ENCODE measurements around the gene CSMD2. TPM values are rescaled to one million over a fixed set of nuclear protein-coding genes. Genes with fewer than 3 reads are reported as not detected.

The CSMD2 gene
- total RNA-seq, 1 experiment from 2014 or later, result not detected

DNA sequence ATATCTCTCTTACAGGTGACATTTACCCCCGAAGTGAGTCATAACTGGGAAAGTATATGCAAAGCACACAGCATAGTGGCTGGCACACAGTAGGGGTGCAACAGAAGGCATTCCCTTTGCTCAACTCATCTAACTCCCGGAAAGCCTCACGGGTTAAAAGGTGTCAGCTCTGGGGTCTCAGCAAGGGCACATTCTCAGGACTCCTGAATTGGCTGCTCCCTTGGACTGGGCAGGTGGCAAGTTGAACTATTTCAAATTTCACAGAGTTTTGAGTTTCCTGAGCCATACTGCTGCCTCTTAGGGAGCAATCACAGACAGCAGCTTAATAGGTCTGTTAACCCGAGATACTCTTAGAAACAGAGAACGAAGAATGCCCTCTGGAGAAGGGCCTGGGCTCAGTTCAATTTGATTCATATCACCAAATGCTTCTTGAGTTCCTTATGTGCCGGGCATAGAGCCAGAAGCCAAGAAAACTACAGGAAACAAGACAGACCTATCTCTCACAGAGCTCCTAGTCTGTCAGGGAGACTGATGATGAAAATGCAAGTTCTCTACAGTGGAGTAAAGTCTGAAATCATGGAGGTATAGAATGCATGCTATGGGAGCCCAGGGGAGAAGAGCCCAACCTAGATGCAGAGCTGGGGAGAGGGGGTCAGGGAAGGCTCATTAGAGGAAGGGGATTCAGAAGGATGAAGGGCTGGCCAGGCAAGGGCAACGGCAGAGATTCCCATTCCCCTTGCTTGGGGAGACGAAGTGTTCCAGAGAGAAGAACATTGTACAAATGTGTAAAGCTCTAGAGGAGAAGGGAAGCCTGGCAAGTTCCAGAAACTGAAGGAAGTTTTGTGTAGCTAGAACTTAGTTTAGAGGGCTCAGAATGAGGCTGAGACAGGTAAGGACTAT lies 445.0 kb downstream of the CSMD2 start:
- DNase-seq, result no peak
- H3F3A ChIP-seq (ENCODE audit: insufficient read depth, low read depth), result no peaks in the 10 kb centered on the region
- no peak overlapping the region for H3K4me2 ChIP-seq
- H3K27ac ChIP-seq, result no peak overlapping the region
- H3K4me3 ChIP-seq, result no peak overlapping the region
- no peaks in the 10 kb centered on the region for H3K4me1 ChIP-seq (replicated peaks; ENCODE audit: insufficient read depth)
- BruUV-seq (replicated peaks), result no TSS peak
- H3K36me3 ChIP-seq (ENCODE audit: low read depth), result no peaks in the 10 kb centered on the region
- no peaks in the 10 kb centered on the region for H3K9me3 ChIP-seq (ENCODE audit: insufficient read depth, low read depth)
- H3K79me2 ChIP-seq (ENCODE audit: low read depth), result no peaks in the 10 kb centered on the region
- ChIA-PET CTCF (no interaction called here), POLR2A (ENCODE audit: unreplicated experiment) (no interaction called here)
- no peak overlapping the region for H2AFZ ChIP-seq
- peaks cover 54% of the 10 kb centered on the region for H3K27me3 ChIP-seq (ENCODE audit: insufficient read depth, low read depth)
- no peaks in the 10 kb centered on the region for H4K20me1 ChIP-seq (ENCODE audit: insufficient read depth)
- intact Hi-C loops (cut with micrococcal nuclease; ENCODE audit: unreplicated experiment), result no loop called here
- TF ChIP-seq, protein P1, sequence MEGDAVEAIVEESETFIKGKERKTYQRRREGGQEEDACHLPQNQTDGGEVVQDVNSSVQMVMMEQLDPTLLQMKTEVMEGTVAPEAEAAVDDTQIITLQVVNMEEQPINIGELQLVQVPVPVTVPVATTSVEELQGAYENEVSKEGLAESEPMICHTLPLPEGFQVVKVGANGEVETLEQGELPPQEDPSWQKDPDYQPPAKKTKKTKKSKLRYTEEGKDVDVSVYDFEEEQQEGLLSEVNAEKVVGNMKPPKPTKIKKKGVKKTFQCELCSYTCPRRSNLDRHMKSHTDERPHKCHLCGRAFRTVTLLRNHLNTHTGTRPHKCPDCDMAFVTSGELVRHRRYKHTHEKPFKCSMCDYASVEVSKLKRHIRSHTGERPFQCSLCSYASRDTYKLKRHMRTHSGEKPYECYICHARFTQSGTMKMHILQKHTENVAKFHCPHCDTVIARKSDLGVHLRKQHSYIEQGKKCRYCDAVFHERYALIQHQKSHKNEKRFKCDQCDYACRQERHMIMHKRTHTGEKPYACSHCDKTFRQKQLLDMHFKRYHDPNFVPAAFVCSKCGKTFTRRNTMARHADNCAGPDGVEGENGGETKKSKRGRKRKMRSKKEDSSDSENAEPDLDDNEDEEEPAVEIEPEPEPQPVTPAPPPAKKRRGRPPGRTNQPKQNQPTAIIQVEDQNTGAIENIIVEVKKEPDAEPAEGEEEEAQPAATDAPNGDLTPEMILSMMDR (conservative IDR thresholded peaks at IDR 0.05), result no peak
- TF ChIP-seq EZH2 (IDR thresholded peaks at IDR 0.05; ENCODE audit: low read depth), result no peak
- no peaks in the 10 kb centered on the region for H3K9me2 ChIP-seq (ENCODE audit: insufficient read depth)

- H3K9me3 ChIP-seq (ENCODE audit: insufficient read depth, low read depth), result no peaks in the 10 kb centered on the region
- no peak overlapping the region for H3K4me3 ChIP-seq
- H3K4me2 ChIP-seq, result no peak overlapping the region
- BruUV-seq (replicated peaks), result no TSS peak
- peaks cover 58% of the 10 kb centered on the region for H3K27me3 ChIP-seq (ENCODE audit: insufficient read depth, low read depth)
- no peak overlapping the region for H2AFZ ChIP-seq
- no peaks in the 10 kb centered on the region for H3F3A ChIP-seq (ENCODE audit: insufficient read depth, low read depth)
- H3K9me2 ChIP-seq (ENCODE audit: insufficient read depth), result no peaks in the 10 kb centered on the region
- intact Hi-C loops (cut with micrococcal nuclease; ENCODE audit: unreplicated experiment), result no loop called here
- no peak for DNase-seq
- H4K20me1 ChIP-seq (ENCODE audit: insufficient read depth), result no peaks in the 10 kb centered on the region
- no peak overlapping the region for H3K27ac ChIP-seq
- no peaks in the 10 kb centered on the region for H3K79me2 ChIP-seq (ENCODE audit: low read depth)
- no peaks in the 10 kb centered on the region for H3K36me3 ChIP-seq (ENCODE audit: low read depth)
- CTCF ChIA-PET, result no interaction called here
- POLR2A ChIA-PET (ENCODE audit: unreplicated experiment), result no interaction called here
- no peaks in the 10 kb centered on the region for H3K4me1 ChIP-seq (replicated peaks; ENCODE audit: insufficient read depth)
- TF ChIP-seq, protein P1 (conservative IDR thresholded peaks at IDR 0.05), result no peak
- no peak for TF ChIP-seq EZH2 (IDR thresholded peaks at IDR 0.05; ENCODE audit: low read depth)
These were observed 445.7 kb downstream of the CSMD2 start for GRCh38 chr1:33719326-33719725.

DNA sequence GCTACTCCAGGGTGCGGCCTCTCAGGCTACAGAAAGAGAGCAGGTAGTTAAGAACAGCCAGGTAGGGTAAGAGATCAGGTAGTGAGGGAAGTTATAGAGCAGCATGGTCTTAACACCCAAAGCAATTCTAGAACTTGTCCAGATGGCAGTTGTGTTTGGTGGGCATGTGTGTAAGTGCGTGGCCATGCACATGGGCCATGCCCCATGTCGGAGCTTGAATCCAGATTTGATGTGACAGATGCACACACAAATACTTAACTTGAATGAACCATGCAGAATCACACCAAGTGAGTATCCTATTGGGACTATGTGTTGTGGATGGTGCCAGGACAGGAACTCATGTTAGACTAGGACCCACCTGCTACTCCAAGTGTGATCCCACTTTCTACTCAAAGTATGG lies 446.8 kb downstream of the CSMD2 start:
- Histone ChIP-seq H3K27me3 (ENCODE audit: insufficient read depth, low read depth) (peaks cover 69% of the 10 kb centered on the region), H3K4me1 (replicated peaks; ENCODE audit: insufficient read depth) (no peaks in the 10 kb centered on the region), H3K36me3 (ENCODE audit: low read depth) (no peaks in the 10 kb centered on the region), H2AFZ (no peak overlapping the region), H3K4me2 (no peak overlapping the region), H4K20me1 (ENCODE audit: insufficient read depth) (no peaks in the 10 kb centered on the region), H3K9me2 (ENCODE audit: insufficient read depth) (no peaks in the 10 kb centered on the region), H3K79me2 (ENCODE audit: low read depth) (no peaks in the 10 kb centered on the region), H3K4me3 (no peak overlapping the region), H3F3A (ENCODE audit: insufficient read depth, low read depth) (no peaks in the 10 kb centered on the region), H3K9me3 (ENCODE audit: insufficient read depth, low read depth) (no peaks in the 10 kb centered on the region), H3K27ac (no peak overlapping the region)
- BruUV-seq (replicated peaks), result no TSS peak
- ChIA-PET CTCF (no interaction called here), POLR2A (ENCODE audit: unreplicated experiment) (no interaction called here)
- TF ChIP-seq, protein P1 (conservative IDR thresholded peaks at IDR 0.05), result no peak
- no peak for TF ChIP-seq EZH2 (IDR thresholded peaks at IDR 0.05; ENCODE audit: low read depth)
- DNase-seq, result no peak
- intact Hi-C loops (cut with micrococcal nuclease; ENCODE audit: unreplicated experiment), result no loop called here

Measured in PC-9 (cell line).